GM23248 (cell line): ENCODE data around the gene DYRK1A.

ENCODE experiments used
- EZH2 ChIP-seq: fragments of 200-600 bp; sonication (generic); IDR thresholded peaks from 2 replicates; pipeline ENCODE4 v1.6.1; 2018; ENCODE audit warnings: antibody characterized with exemption, mild to moderate bottlenecking; ENCODE audit not compliant: insufficient read depth, poor library complexity, severe bottlenecking
- EZH2phosphoT487 ChIP-seq: fragments of 200-600 bp; sonication (generic); IDR thresholded peaks from 2 replicates; pipeline ENCODE4 v1.6.1; 2018; ENCODE audit warnings: antibody characterized with exemption, moderate library complexity, mild to moderate bottlenecking, low read depth; ENCODE audit not compliant: insufficient read depth

DNA sequence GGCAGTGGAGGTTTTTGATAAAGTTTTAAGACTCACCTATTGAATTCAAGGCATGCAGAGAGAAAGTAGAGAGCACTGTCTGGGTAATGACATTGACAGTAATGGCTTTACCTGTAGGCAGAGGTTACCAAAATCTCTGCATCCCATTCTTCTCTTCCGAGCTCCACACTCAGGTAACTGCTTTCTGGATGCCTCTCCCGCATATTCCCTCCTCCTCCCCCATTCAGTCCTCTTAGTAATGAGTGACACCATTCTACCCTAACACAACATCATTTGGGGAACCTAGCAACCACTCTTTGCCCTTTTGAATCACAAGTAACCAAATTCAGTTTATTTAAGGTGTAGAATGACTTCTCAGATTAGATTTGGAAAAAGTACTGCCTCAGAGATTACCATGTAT lies 56.5 kb downstream of the DYRK1A start:
- no peak for TF ChIP-seq EZH2
- no peak for TF ChIP-seq EZH2phosphoT487
